C4-2B (cell line): ENCODE data around the gene TRIM29.

Experiments
- H3K27ac ChIP-seq: fragments of 450-650 bp; 2 replicates; pipeline ENCODE4 v1.5.1; 2017
- ZFX ChIP-seq: fragments of 450-650 bp; IDR thresholded peaks from 2 replicates; pipeline ENCODE4 v1.6.1; 2017
- TF ChIP-seq, protein P1 (sequence below): fragments of 450-650 bp; conservative IDR thresholded peaks from 2 replicates; pipeline ENCODE4 v1.5.1; 2017; ENCODE audit warnings: mild to moderate bottlenecking

TRIM29 gene

DNA sequence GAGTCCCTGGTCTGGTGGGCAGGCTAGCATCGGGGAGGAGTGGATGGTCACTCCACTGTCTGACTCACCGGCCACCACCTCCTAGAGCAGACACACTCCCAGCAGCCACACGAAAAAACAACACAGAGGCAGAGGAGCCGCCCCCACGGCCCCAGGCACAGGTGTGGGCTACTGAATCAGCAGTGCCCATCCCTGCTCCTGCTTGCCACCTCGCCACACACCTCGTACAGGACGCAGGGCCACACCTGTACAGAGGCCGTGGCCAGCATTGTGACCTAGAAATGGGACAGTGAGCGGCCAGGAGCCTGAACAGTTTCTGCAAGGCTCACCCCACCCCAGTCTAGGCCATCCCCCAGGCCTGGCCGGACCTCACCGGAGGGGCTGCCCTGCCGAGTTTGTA lies 14.0 kb downstream of the TRIM29 start:
- H3K27ac ChIP-seq = no peak overlapping the region
- TF ChIP-seq, protein P1, sequence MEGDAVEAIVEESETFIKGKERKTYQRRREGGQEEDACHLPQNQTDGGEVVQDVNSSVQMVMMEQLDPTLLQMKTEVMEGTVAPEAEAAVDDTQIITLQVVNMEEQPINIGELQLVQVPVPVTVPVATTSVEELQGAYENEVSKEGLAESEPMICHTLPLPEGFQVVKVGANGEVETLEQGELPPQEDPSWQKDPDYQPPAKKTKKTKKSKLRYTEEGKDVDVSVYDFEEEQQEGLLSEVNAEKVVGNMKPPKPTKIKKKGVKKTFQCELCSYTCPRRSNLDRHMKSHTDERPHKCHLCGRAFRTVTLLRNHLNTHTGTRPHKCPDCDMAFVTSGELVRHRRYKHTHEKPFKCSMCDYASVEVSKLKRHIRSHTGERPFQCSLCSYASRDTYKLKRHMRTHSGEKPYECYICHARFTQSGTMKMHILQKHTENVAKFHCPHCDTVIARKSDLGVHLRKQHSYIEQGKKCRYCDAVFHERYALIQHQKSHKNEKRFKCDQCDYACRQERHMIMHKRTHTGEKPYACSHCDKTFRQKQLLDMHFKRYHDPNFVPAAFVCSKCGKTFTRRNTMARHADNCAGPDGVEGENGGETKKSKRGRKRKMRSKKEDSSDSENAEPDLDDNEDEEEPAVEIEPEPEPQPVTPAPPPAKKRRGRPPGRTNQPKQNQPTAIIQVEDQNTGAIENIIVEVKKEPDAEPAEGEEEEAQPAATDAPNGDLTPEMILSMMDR = no peak
- no peak for TF ChIP-seq ZFX

DNA sequence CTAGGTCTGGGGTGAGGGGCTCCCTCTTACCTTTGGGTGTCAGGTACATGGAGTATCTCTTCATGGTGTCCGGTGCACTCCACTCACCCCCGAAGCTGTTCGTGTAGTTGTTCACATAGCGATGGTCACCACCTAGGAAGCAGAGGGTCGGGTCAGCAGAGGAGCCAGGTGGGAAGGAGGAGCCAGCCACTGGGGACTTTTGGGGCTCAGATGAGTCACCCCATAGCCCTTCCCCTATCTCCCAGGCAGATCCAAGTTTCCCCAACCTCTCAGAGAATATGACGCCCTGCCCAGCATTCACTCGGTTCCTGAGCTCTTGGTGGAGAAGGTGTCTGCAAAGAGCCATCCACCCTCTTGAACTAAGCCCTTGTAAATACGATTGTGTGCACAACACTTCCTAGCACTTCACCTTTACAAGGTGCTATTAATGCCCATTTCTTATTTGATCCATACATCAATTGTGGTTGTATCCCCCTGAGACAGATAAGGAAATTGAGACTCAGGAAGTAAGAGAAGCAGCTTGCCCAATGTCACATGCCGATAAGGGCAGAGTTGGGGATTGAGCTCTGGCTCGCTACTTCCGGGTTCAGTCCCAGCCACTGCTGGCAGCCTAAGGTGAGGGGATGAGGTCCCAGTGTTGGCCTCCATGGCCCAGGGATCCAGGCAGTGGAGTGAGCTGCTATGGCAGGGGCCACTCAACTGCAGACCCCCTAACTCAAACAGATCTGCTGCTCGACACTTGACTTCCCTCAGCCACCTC lies 14.8 kb downstream of the TRIM29 start:
- TF ChIP-seq, protein P1 = no peak
- no peak for TF ChIP-seq ZFX
- H3K27ac ChIP-seq = no peak overlapping the region

DNA sequence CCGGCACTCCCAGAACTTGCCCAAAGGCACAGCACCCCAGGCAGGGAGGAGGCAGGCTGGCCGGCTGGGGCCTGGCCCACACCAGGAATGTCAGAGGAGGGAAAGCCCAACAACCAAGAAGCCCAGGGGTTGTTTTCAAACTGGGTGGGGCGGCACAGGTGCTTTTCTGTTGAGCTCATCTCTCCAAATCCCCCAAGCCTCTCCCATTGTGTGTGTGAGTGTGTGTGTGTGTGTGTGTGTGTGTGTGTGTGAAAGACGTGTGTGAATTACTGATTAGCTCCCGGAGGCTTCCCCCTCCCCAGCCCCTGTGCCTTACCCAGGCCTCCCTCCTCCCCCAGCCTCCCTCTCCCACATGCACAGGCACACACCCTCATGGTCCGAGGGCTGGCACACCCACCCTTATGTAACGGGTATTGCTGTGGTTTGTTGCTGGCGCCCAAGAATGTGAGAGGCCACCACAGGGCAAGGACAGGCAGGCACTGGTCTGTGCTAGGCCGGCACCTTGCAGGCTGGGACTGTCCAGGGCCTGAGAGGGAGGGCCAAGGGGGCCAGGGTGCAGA lies 15.9 kb downstream of the TRIM29 start:
- no peak for TF ChIP-seq ZFX
- TF ChIP-seq, protein P1 = no peak
- no peak overlapping the region for H3K27ac ChIP-seq

DNA sequence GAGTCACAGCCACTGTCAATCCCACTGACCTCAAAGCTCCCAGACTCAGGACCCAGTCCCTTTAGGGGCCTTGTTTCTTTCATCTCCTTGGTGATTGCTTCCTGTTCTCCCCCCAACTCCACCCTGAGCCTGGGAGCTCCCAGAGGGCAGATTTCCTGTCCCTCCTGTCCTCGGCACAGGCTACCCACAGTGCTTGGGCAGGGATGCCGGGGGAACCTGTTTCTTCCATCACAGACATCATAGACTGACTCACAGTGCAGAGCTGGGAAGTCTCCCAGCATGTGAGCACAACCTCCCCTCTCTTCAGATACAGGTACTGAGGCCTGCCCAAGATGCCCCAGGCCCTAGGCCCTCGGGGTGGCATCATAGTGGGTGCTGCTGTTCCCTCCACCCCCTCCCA lies 16.6 kb downstream of the TRIM29 start:
- no peak overlapping the region for H3K27ac ChIP-seq

DNA sequence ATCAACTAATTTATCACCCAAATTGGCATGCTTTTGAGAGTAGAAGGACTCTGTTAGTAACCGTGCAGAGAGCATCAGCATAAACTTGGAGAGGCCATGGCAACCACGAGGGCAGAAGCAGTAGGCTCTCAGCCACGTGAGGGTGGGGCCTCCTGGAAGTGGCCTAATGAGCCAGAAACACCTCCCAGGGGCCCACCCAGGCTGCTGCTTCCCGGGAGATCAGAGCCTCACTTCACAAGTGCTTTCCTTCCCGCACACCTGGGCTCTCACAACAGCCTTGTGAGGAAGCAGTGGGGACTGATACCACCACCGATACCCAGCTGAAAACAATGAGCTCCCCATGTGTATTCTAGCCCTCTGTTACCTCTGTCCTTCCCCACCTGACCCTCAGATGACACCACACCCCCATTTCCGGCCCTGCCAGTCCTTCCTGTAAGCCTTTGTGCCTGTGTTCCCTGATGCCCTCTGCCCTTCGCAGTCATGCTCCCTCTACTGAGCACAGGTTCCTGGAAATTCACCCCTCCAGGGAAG lies 17.0 kb downstream of the TRIM29 start:
- no peak overlapping the region for H3K27ac ChIP-seq
- TF ChIP-seq, protein P1 = no peak
- TF ChIP-seq ZFX = no peak

More for the DNA sequence above, 16.6 kb downstream of the TRIM29 start:
- no peak for TF ChIP-seq ZFX
- TF ChIP-seq, protein P1 = no peak

DNA sequence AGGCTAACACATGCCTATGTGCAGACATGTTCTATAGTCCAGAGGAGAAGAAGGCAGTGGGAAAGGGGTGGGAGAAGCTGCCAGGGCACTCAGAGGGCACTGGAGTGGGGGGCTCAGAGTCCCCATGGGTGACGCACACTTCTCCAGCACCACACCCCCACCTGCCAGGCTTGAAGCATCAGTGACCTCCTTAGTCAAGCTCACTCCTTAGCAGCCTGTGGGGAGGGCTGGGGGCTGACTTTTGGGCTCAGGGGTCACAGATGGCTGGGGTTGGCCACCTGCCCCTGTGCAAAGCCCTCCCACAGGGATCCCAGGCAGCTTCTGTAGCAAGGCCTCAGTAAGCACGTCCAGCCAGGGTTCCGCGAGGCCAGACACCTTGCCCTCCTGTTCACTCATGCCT lies 18.8 kb downstream of the TRIM29 start:
- no peak for TF ChIP-seq ZFX
- TF ChIP-seq, protein P1 = no peak
- no peak overlapping the region for H3K27ac ChIP-seq

DNA sequence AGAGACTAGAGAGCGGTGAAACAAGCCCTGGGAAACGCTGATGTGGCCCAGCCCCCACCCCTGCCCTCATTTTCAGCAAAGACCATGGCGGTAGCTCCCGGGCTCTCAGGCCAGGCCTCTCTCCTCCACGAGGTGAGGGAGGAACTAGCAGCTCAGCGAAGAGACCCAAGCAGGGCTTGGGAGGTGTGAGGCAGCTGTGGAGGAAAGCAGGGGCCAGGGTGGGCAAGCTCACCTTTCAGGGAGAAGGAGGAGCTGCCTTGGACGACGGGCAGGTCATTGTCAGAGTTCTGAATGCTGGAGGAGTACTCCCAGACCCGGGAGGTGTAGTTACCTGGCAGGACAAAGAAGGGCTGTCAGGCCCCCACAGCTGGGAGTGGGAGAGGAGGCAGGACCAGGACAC lies 19.9 kb downstream of the TRIM29 start:
- TF ChIP-seq ZFX = no peak
- TF ChIP-seq, protein P1 = no peak
- no peak overlapping the region for H3K27ac ChIP-seq
